HFFc6 (cell line): ENCODE data around the gene MFGE8. TPM values are rescaled to one million over a fixed set of nuclear protein-coding genes. Genes with fewer than 3 reads are reported as not detected.

Experiments used
- DNase-seq: peaks from one replicate; pipeline ENCODE4 v3.0.0-alpha.2; 2018
- H3K27ac Mint-ChIP-seq: 2 replicates; pipeline ENCODE4 v1.8.0; 2020; ENCODE audit warnings: mild to moderate bottlenecking, mixed read lengths
- H3K27me3 Mint-ChIP-seq: 2 replicates; pipeline ENCODE4 v1.8.0; 2021; ENCODE audit warnings: mild to moderate bottlenecking, moderate library complexity, mixed read lengths; ENCODE audit not compliant: insufficient read depth
- H3K36me3 Mint-ChIP-seq: 2 replicates; pipeline ENCODE4 v1.8.0; 2021; ENCODE audit warnings: low read depth, mixed read lengths
- H3K4me1 Mint-ChIP-seq: 2 replicates; pipeline ENCODE4 v1.8.0; 2020; ENCODE audit warnings: low read depth, mixed read lengths
- H3K4me3 Mint-ChIP-seq: 2 replicates; pipeline ENCODE4 v1.8.0; 2020; ENCODE audit warnings: mild to moderate bottlenecking, moderate library complexity, mixed read lengths
- H3K9me3 Mint-ChIP-seq: 2 replicates; pipeline ENCODE4 v1.8.0; 2020; ENCODE audit warnings: mild to moderate bottlenecking, mixed read lengths
- CTCF ChIP-seq: fragments of 200-600 bp; sonication (generic); IDR thresholded peaks from 2 replicates; pipeline ENCODE4 v1.5.0; 2021; ENCODE audit warnings: antibody characterized with exemption, mild to moderate bottlenecking
- total RNA-seq, 6 experiments: library from RNA; stranded (reverse); fragmentation: NEBNext Ultra II Directional; extraction: Animal tissue kit (Norgen Biotek cat#: 25700); gene quantifications; 2 replicates in 1 of 6; 3 replicates in 5 of 6; pipeline ENCODE4 v1.2.3, GENCODE V29; 2021

The MFGE8 gene
- total RNA-seq, 6 experiments from 2014 or later: 769 to 963 (median 885) TPM

- no peak for TF ChIP-seq CTCF
- Mint-ChIP-seq H3K9me3 (no peaks in the 10 kb centered on the region; the same call in 1 of the 2 replicates), H3K4me1 (no peaks in the 10 kb centered on the region), H3K4me3 (no peak overlapping the region), H3K36me3 (no peaks in the 10 kb centered on the region), H3K27ac (no peak overlapping the region), H3K27me3 (peaks cover 67% of the 10 kb centered on the region)
- DNase-seq: no peak
Observed at GRCh38 chr15:88865498-88866099, 47.6 kb downstream of the MFGE8 start.

- no peak for DNase-seq
- no peak for TF ChIP-seq CTCF
- Mint-ChIP-seq H3K9me3 (no peaks in the 10 kb centered on the region; the same call in 1 of the 2 replicates), H3K36me3 (no peaks in the 10 kb centered on the region), H3K4me3 (no peak overlapping the region), H3K27ac (no peak overlapping the region), H3K27me3 (peaks cover 62% of the 10 kb centered on the region), H3K4me1 (no peaks in the 10 kb centered on the region)
Observed at GRCh38 chr15:88864861-88865497, 48.2 kb downstream of the MFGE8 start.

DNA sequence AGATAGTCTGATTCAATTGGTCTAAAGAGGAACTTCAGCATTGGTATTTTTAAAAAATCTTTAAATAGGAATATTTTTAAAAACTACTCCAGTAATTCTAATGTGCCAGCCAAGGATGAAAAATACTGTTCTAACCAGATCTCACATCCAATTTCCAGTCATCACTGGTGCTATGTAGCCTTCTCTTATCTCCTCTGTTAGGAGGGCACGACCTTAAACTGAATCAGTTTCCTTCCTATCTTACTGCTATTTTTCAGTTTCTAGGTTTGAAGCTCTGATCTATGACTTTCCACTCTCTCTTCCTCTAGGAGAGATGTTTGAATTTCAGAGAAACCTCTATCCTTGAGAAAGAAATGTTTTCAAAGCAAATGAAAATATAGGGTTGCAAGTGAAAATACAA lies 49.8 kb downstream of the MFGE8 start:
- DNase-seq: no peak
- Mint-ChIP-seq H3K4me1 (no peaks in the 10 kb centered on the region), H3K27ac (no peak overlapping the region), H3K36me3 (no peaks in the 10 kb centered on the region), H3K27me3 (peaks cover 58% of the 10 kb centered on the region), H3K4me3 (no peak overlapping the region), H3K9me3 (no peaks in the 10 kb centered on the region)
- no peak for TF ChIP-seq CTCF

GRCh38 chr15:88860212-88860611 lies 53.0 kb downstream of the MFGE8 start:
- H3K9me3 Mint-ChIP-seq: peaks cover 4% of the 10 kb centered on the region; the same call in 1 of the 2 replicates
- no peak for TF ChIP-seq CTCF
- H3K27me3 Mint-ChIP-seq: peaks cover 44% of the 10 kb centered on the region
- H3K27ac Mint-ChIP-seq: no peak overlapping the region
- no peaks in the 10 kb centered on the region for H3K36me3 Mint-ChIP-seq
- DNase-seq: no peak
- H3K4me1 Mint-ChIP-seq: no peaks in the 10 kb centered on the region
- H3K4me3 Mint-ChIP-seq: no peak overlapping the region

DNA sequence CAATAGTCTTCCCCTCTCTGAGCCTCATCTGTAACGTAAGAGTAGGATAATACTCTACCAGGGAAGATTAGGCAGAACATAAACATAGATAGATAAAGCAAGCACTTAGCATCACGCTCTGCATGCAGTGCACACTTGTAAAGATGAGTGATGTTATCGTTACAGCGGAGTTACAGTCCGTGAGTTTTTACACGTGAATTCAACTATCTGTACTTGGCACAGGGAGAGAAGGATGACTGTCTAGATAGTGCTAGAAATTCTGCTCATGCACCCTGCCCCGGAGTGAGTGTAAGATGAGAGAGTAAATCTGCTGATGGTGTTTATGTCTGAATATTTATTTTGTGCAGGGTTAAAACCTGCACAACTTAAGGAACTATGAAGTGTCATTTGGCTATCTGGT lies 53.6 kb downstream of the MFGE8 start:
- DNase-seq: no peak
- Mint-ChIP-seq H3K36me3 (no peaks in the 10 kb centered on the region), H3K9me3 (peaks cover 10% of the 10 kb centered on the region), H3K27ac (no peak overlapping the region), H3K27me3 (peaks cover 47% of the 10 kb centered on the region), H3K4me1 (no peaks in the 10 kb centered on the region), H3K4me3 (no peak overlapping the region)
- TF ChIP-seq CTCF: no peak
